K562 (cell line): ENCODE data around the gene PIH1D1. TPM values are rescaled to one million over a fixed set of nuclear protein-coding genes. Genes with fewer than 3 reads are reported as not detected.
A peak's percentile ranks its signal among the peaks of the same experiment; 100 is the strongest.

ENCODE experiments used
- ARNT ChIP-seq, 2 experiments: fragments of 450-650 bp; IDR thresholded peaks; 2 replicates each; pipeline ENCODE4 v1.6.1; 2016; ENCODE audit warnings: mild to moderate bottlenecking in 1 of 2
- DACH1 ChIP-seq: fragments of 450-650 bp; IDR thresholded peaks from 2 replicates; pipeline ENCODE4 v1.6.1; 2018; ENCODE audit not compliant: partially characterized antibody
- DEAF1 ChIP-seq: fragments of 450-650 bp; formaldehyde crosslinking; IDR thresholded peaks from 2 replicates; pipeline ENCODE4 v1.4.0; 2020; ENCODE audit warnings: mild to moderate bottlenecking, moderate library complexity
- DMBX1 ChIP-seq: fragments of 250-450 bp; sonication (Bioruptor Pico); IDR thresholded peaks from 2 replicates; pipeline ENCODE4 v1.8.0; 2022; ENCODE audit warnings: inconsistent platforms, mild to moderate bottlenecking, moderate library complexity, borderline replicate concordance
- ELK3 ChIP-seq: fragments of 450-650 bp; formaldehyde crosslinking; IDR thresholded peaks from 2 replicates; pipeline ENCODE4 v1.4.0; 2020; ENCODE audit warnings: mild to moderate bottlenecking
- EWSR1 ChIP-seq: fragments of 450-650 bp; IDR thresholded peaks from 2 replicates; pipeline ENCODE4 v1.6.1; 2018; ENCODE audit warnings: borderline replicate concordance, mild to moderate bottlenecking, low read depth, moderate library complexity; ENCODE audit not compliant: partially characterized antibody
- HMG20B ChIP-seq: fragments of 250-450 bp; sonication (Bioruptor Pico); IDR thresholded peaks from 2 replicates; pipeline ENCODE4 v1.5.0; 2021; ENCODE audit warnings: mild to moderate bottlenecking
- IRF2 ChIP-seq: sonication (generic); formaldehyde crosslinking; IDR thresholded peaks from 2 replicates; pipeline ENCODE4 v1.8.1; 2022; ENCODE audit warnings: mild to moderate bottlenecking, missing genetic modification reagents
- MEF2D ChIP-seq: conservative IDR thresholded peaks from 2 replicates; pipeline ENCODE4 v1.6.1; 2016; ENCODE audit warnings: low read depth, missing genetic modification characterization, missing compliant biosample characterization
- NFE2 ChIP-seq: IDR thresholded peaks from 2 replicates; pipeline ENCODE4 v1.6.1; 2014; ENCODE audit warnings: antibody characterized with exemption, low read depth
- RBM14 ChIP-seq: fragments of 200-400 bp; formaldehyde crosslinking; IDR thresholded peaks from 2 replicates; pipeline ENCODE4 v1.6.1; 2018; ENCODE audit warnings: low read depth, mild to moderate bottlenecking, low read length, moderate library complexity, borderline replicate concordance; ENCODE audit not compliant: insufficient read depth
- RUNX1 ChIP-seq: sonication (generic); IDR thresholded peaks from 2 replicates; pipeline ENCODE4 v1.6.1; 2016; ENCODE audit warnings: antibody characterized with exemption, low read depth
- SMAD1 ChIP-seq: fragments of 150-350 bp; IDR thresholded peaks from 2 replicates; pipeline ENCODE4 v1.6.1; 2014; ENCODE audit warnings: low read length, low read depth; ENCODE audit not compliant: partially characterized antibody
- TRIM28 ChIP-seq: fragments of 450-650 bp; IDR thresholded peaks from 2 replicates; pipeline ENCODE4 v1.6.1; 2017
- ZBED1 ChIP-seq: IDR thresholded peaks from 2 replicates; pipeline ENCODE4 v1.6.1; 2014
- ZC3H4 ChIP-seq: sonication (generic); formaldehyde crosslinking; IDR thresholded peaks from 2 replicates; pipeline ENCODE4 v1.9.0; 2021; ENCODE audit warnings: missing genetic modification reagents, borderline replicate concordance
- ZNF224 ChIP-seq: sonication (generic); formaldehyde crosslinking; IDR thresholded peaks from 2 replicates; pipeline ENCODE4 v1.8.0; 2022; ENCODE audit warnings: mild to moderate bottlenecking, missing genetic modification reagents
- ZNF24 ChIP-seq: fragments of 450-650 bp; IDR thresholded peaks from 2 replicates; pipeline ENCODE4 v1.6.1; 2016
- ZNF347 ChIP-seq: fragments of 450-650 bp; formaldehyde crosslinking; IDR thresholded peaks from 2 replicates; pipeline ENCODE4 v1.4.0; 2020; ENCODE audit warnings: low read depth, mild to moderate bottlenecking, moderate library complexity
- ZNF551 ChIP-seq: fragments of 250-450 bp; sonication (Bioruptor Pico); IDR thresholded peaks from 2 replicates; pipeline ENCODE4 v1.5.0; 2021; ENCODE audit warnings: mild to moderate bottlenecking, moderate library complexity
- ZNF740 ChIP-seq, 3 experiments: fragments of 200-800 bp in 1 of 3; sonication (Bioruptor generic) in 1 of 3; sonication (generic) in 1 of 3; formaldehyde crosslinking in 1 of 3; IDR thresholded peaks; 2 replicates each; pipeline versions ENCODE4 v1.6.1 to v1.8.0; 2016 to 2022; ENCODE audit warnings: mild to moderate bottlenecking in 2 of 3, missing compliant biosample characterization in 2 of 3, missing genetic modification characterization in 2 of 3, missing genetic modification reagents in 1 of 3
- ZNF764 ChIP-seq: fragments of 250-450 bp; sonication (Bioruptor Pico); IDR thresholded peaks from 2 replicates; pipeline ENCODE4 v1.4.0; 2020; ENCODE audit warnings: low read depth, mild to moderate bottlenecking, moderate library complexity
- polyA plus RNA-seq, 8 experiments: library from polyadenylated mRNA; depleted of rRNA in 4 of 8; stranded (reverse) in 5 of 8; unstranded in 3 of 8; fragments of >200 nt; fragmentation: Nextera tagmentation in 2 of 8; fragmentation: Illumina TruSeq in 1 of 8; extraction: Ambion mirVana in 2 of 8; extraction: Trizol in 1 of 8; gene quantifications; 2 replicates each; pipeline versions ENCODE4 v1.2.1 to v1.2.3, GENCODE V29; 2011 to 2014; ENCODE audit warnings: inconsistent platforms in 1 of 8, missing spikeins in 1 of 8
- total RNA-seq, 7 experiments: library from RNA; depleted of rRNA in 6 of 7; stranded (reverse); fragments of >200 nt in 6 of 7; fragmentation: Illumina TruSeq in 2 of 7; extraction: Trizol in 2 of 7; gene quantifications; 2 replicates each; pipeline versions ENCODE4 v1.2.1 to v1.2.3, GENCODE V29; 2011 to 2021; ENCODE audit warnings: low replicate concordance in 1 of 7

The PIH1D1 gene
- total and polyA plus RNA-seq, 9 of the 15 experiments (the other 6 are each of a cell fraction or from before 2014, with no cell fraction given) = 26.5 to 224 (median 137) TPM

- TF ChIP-seq ELK3 = no peak
- TF ChIP-seq DEAF1 (CRISPR knock-in tag) = peak; percentile 16; the same call in 1 of the 2 replicates
- no peak for TF ChIP-seq DACH1
- TF ChIP-seq ZNF347 (CRISPR knock-in tag) = no peak
- no peak for TF ChIP-seq NFE2
- no peak for TF ChIP-seq ARNT (IDR thresholded peaks at IDR 0.05)
- no peak for TF ChIP-seq RUNX1
- TF ChIP-seq ZNF551 (CRISPR knock-in tag) = no peak
- TF ChIP-seq ZNF740 (CRISPR knock-in tag; IDR thresholded peaks at IDR 0.05) = no peak
- no peak for TF ChIP-seq ZNF740 (tag; IDR thresholded peaks at IDR 0.05)
- no peak for TF ChIP-seq DMBX1 (CRISPR knock-in tag)
- 0 out of 2 replicates have a peak, but pooled peaks have one; percentile 8 for TF ChIP-seq ZNF764 (CRISPR knock-in tag)
- no peak for TF ChIP-seq MEF2D (tag)
- TF ChIP-seq EWSR1 = no peak
- TF ChIP-seq ZNF224 (CRISPR knock-in tag) = no peak
- TF ChIP-seq RBM14 = peak; percentile 78; the same call in 1 of the 2 replicates
- no peak for TF ChIP-seq HMG20B (CRISPR knock-in tag)
- TF ChIP-seq ZC3H4 (CRISPR knock-in tag) = no peak
- TF ChIP-seq ZNF24 = no peak
- TF ChIP-seq IRF2 (CRISPR knock-in tag) = no peak
- TF ChIP-seq TRIM28 = no peak
- no peak for TF ChIP-seq ZBED1
- peak; percentile 84 for TF ChIP-seq SMAD1
These were observed 35.8 kb upstream of the PIH1D1 start, which contains the start of gene RPL13A (continued) for GRCh38 chr19:49487277-49488045.
